ENCODE measurements around the gene PRDM16.

DNA sequence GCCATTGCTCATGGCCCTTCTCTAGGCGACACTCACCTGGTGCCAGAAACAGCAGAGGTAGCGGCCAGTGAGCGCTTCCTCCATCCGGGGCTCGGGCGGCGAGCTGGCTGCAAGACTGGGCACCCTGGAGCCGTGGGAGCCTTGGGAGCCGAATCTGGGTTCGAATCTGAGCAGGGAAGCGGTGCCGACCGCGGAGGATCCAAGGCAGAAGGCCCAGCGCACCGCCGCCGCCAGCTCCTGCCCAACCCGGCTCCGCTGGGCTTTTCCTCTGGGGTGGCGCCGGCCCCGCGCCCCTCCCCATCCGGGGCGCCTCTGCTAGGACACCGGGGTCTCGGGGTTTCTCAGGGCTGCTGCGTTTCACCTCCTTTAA, 1.7 kb upstream of the PRDM16 start:
- TF ChIP-seq, protein P1, sequence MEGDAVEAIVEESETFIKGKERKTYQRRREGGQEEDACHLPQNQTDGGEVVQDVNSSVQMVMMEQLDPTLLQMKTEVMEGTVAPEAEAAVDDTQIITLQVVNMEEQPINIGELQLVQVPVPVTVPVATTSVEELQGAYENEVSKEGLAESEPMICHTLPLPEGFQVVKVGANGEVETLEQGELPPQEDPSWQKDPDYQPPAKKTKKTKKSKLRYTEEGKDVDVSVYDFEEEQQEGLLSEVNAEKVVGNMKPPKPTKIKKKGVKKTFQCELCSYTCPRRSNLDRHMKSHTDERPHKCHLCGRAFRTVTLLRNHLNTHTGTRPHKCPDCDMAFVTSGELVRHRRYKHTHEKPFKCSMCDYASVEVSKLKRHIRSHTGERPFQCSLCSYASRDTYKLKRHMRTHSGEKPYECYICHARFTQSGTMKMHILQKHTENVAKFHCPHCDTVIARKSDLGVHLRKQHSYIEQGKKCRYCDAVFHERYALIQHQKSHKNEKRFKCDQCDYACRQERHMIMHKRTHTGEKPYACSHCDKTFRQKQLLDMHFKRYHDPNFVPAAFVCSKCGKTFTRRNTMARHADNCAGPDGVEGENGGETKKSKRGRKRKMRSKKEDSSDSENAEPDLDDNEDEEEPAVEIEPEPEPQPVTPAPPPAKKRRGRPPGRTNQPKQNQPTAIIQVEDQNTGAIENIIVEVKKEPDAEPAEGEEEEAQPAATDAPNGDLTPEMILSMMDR (IDR thresholded peaks at IDR 0.05), result no peak
- TF ChIP-seq POLR2AphosphoS5 (IDR thresholded peaks at IDR 0.05), result no peak
- no peak for TF ChIP-seq POLR2A (IDR thresholded peaks at IDR 0.05)
